ENCODE results near the gene DCUN1D2.

- no peak for TF ChIP-seq POLR2AphosphoS5 (IDR thresholded peaks at IDR 0.05)
- no peak for TF ChIP-seq EP300 (IDR thresholded peaks at IDR 0.05)
- TF ChIP-seq CTCF (IDR thresholded peaks at IDR 0.05), result no peak
- no peak for TF ChIP-seq POLR2A (IDR thresholded peaks at IDR 0.05; ENCODE audit: low read depth)
These were observed 22.5 kb downstream of the DCUN1D2 start for GRCh38 chr13:113468029-113468428.

Measured in esophagus muscularis mucosa (tissue), 4 donors.